WTC11 (cell line): ENCODE measurements around the gene ALAS1. TPM values are rescaled to one million over a fixed set of nuclear protein-coding genes. Genes with fewer than 3 reads are reported as not detected.

Source experiments
- ATAC-seq: fragments of 200-7000 bp; cut with Tn5 transposase; 2 replicates; pipeline ENCODE4 v1.10.0; 2021; ENCODE audit warnings: mild to moderate bottlenecking, moderate library complexity
- CTCF ChIA-PET: fragments of 300-600 bp; sonication (Branson Sonifier 250); formaldehyde crosslinking; loops from one replicate; lab custom pipeline; 2021; ENCODE audit warnings: antibody characterized with exemption; lab: Charles Lee
- POLR2A ChIA-PET: fragments of 350-600 bp; sonication (Branson Sonifier 250); formaldehyde crosslinking; loops from one replicate; lab custom pipeline; 2021; ENCODE audit warnings: antibody characterized with exemption; lab: Charles Lee
- DNase-seq: peaks from one replicate; pipeline ENCODE4 v3.0.0; 2021; ENCODE audit warnings: low spot score
- H3K27ac Mint-ChIP-seq: 2 replicates; pipeline ENCODE4 v1.8.0; 2021; ENCODE audit warnings: mixed read lengths
- H3K27me3 Mint-ChIP-seq: 2 replicates; pipeline ENCODE4 v1.8.0; 2021; ENCODE audit warnings: low read depth, mild to moderate bottlenecking, moderate library complexity, mixed read lengths
- H3K36me3 Mint-ChIP-seq: 2 replicates; pipeline ENCODE4 v1.8.0; 2021; ENCODE audit warnings: mixed read lengths
- H3K4me1 Mint-ChIP-seq: 2 replicates; pipeline ENCODE4 v1.8.0; 2022; ENCODE audit warnings: mixed read lengths
- H3K4me3 Mint-ChIP-seq: 2 replicates; pipeline ENCODE4 v1.8.0; 2021; ENCODE audit warnings: mild to moderate bottlenecking, moderate library complexity, mixed read lengths
- H3K9me3 Mint-ChIP-seq: 2 replicates; pipeline ENCODE4 v1.8.0; 2021; ENCODE audit warnings: mixed read lengths
- ATF1 ChIP-seq: sonication (generic); formaldehyde crosslinking; IDR thresholded peaks from 2 replicates; pipeline ENCODE4 v1.8.1; 2023; ENCODE audit warnings: mild to moderate bottlenecking, moderate library complexity, missing genetic modification reagents
- GTF2I ChIP-seq: fragments of 250-450 bp; sonication (Bioruptor Pico); conservative IDR thresholded peaks from 2 replicates; pipeline ENCODE4 v1.4.0; 2021; ENCODE audit warnings: mild to moderate bottlenecking
- JUN ChIP-seq: sonication (generic); formaldehyde crosslinking; IDR thresholded peaks from 2 replicates; pipeline ENCODE4 v1.8.0; 2023; ENCODE audit warnings: mild to moderate bottlenecking, missing genetic modification reagents
- NFE2L1 ChIP-seq: sonication (generic); formaldehyde crosslinking; IDR thresholded peaks from 2 replicates; pipeline ENCODE4 v1.8.1; 2023; ENCODE audit warnings: missing genetic modification reagents
- NR3C1 ChIP-seq: sonication (generic); formaldehyde crosslinking; conservative IDR thresholded peaks from 2 replicates; pipeline ENCODE4 v1.8.1; 2023; ENCODE audit warnings: low read depth, mild to moderate bottlenecking, missing genetic modification reagents
- TEAD1 ChIP-seq: sonication (generic); formaldehyde crosslinking; IDR thresholded peaks from 2 replicates; pipeline ENCODE4 v1.8.0; 2022; ENCODE audit warnings: mild to moderate bottlenecking, missing genetic modification reagents
- TP53 ChIP-seq: sonication (generic); formaldehyde crosslinking; IDR thresholded peaks from 2 replicates; pipeline ENCODE4 v1.8.1; 2023; ENCODE audit warnings: mild to moderate bottlenecking, missing genetic modification reagents
- ZNF671 ChIP-seq: fragments of 250-450 bp; sonication (Bioruptor Pico); IDR thresholded peaks from 2 replicates; pipeline ENCODE4 v1.8.0; 2021; ENCODE audit warnings: mild to moderate bottlenecking
- total RNA-seq: library from RNA; stranded (reverse); gene quantifications from 3 replicates; pipeline ENCODE4 v1.2.3, GENCODE V29; 2021
- TF ChIP-seq, protein P1 (sequence below): sonication (generic); formaldehyde crosslinking; IDR thresholded peaks from 2 replicates; pipeline ENCODE4 v1.8.1; 2022; ENCODE audit warnings: mild to moderate bottlenecking, moderate library complexity, missing genetic modification reagents
- TF ChIP-seq, protein P2 (sequence below): sonication (generic); formaldehyde crosslinking; IDR thresholded peaks from 2 replicates; pipeline ENCODE4 v1.8.1; 2022; ENCODE audit warnings: missing genetic modification reagents, borderline replicate concordance
- TF ChIP-seq, protein P3 (sequence below): sonication (generic); formaldehyde crosslinking; IDR thresholded peaks from 2 replicates; pipeline ENCODE4 v1.8.1; 2023; ENCODE audit warnings: mild to moderate bottlenecking, missing genetic modification reagents, borderline replicate concordance
- TF ChIP-seq, protein P4 (sequence below): sonication (generic); formaldehyde crosslinking; IDR thresholded peaks from 2 replicates; pipeline ENCODE4 v1.8.0; 2023; ENCODE audit warnings: missing genetic modification reagents
- TF ChIP-seq, protein P5 (sequence below): sonication (generic); formaldehyde crosslinking; IDR thresholded peaks from 2 replicates; pipeline ENCODE4 v1.8.0; 2022; ENCODE audit warnings: missing genetic modification reagents
- TF ChIP-seq, protein P6 (sequence below): fragments of 250-450 bp; sonication (Bioruptor Pico); IDR thresholded peaks from 2 replicates; pipeline ENCODE4 v1.9.0; 2021; ENCODE audit warnings: mild to moderate bottlenecking

The ALAS1 gene
- total RNA-seq, 1 experiment from 2014 or later, result 39.1 TPM

DNA sequence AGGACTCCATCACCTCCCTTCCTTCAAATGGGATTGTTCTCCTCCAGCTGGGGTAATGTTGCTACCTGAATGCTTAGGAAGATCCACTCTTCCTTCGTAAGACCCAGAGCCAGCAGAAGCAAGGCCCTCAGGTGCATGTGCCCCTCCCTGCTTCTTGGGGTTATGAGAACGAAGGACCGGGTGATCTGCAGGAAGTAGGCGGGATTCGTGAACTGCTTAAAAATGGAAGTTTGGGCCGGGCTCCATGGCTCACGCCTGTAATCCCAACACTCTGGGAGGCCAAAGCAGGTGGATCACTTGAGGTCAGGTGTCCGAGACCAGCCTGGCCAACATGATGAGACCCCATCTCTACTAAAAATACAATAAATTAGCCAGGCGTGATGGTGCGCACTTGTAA lies 19.4 kb downstream of the ALAS1 start:
- TF ChIP-seq TEAD1 (CRISPR knock-in tag) (no peak), ZNF671 (CRISPR knock-in tag) (no peak)
- TF ChIP-seq, protein P1, sequence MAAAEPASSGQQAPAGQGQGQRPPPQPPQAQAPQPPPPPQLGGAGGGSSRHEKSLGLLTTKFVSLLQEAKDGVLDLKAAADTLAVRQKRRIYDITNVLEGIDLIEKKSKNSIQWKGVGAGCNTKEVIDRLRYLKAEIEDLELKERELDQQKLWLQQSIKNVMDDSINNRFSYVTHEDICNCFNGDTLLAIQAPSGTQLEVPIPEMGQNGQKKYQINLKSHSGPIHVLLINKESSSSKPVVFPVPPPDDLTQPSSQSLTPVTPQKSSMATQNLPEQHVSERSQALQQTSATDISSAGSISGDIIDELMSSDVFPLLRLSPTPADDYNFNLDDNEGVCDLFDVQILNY (CRISPR knock-in tag), result no peak
- TF ChIP-seq, protein P2, sequence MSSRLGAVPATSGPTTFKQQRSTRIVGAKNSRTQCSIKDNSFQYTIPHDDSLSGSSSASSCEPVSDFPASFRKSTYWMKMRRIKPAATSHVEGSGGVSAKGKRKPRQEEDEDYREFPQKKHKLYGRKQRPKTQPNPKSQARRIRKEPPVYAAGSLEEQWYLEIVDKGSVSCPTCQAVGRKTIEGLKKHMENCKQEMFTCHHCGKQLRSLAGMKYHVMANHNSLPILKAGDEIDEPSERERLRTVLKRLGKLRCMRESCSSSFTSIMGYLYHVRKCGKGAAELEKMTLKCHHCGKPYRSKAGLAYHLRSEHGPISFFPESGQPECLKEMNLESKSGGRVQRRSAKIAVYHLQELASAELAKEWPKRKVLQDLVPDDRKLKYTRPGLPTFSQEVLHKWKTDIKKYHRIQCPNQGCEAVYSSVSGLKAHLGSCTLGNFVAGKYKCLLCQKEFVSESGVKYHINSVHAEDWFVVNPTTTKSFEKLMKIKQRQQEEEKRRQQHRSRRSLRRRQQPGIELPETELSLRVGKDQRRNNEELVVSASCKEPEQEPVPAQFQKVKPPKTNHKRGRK (CRISPR knock-in tag), result no peak
- Mint-ChIP-seq H3K36me3 (peaks cover 32% of the 10 kb centered on the region), H3K27ac (no peak overlapping the region), H3K27me3 (no peaks in the 10 kb centered on the region), H3K9me3 (no peaks in the 10 kb centered on the region), H3K4me3 (no peak overlapping the region), H3K4me1 (peaks cover 6% of the 10 kb centered on the region; the same call in 1 of the 2 replicates)
- ATAC-seq, result no peak
- ChIA-PET POLR2A (no interaction called here), CTCF (interaction anchor here (0.9 to 11.5 kb wide), 8 partner anchors 17 to 215 kb away, joined by 3 to 222 read pairs (median 4); partner anchors contain the start of genes TWF2 and WDR82)
- DNase-seq, result no peak

DNA sequence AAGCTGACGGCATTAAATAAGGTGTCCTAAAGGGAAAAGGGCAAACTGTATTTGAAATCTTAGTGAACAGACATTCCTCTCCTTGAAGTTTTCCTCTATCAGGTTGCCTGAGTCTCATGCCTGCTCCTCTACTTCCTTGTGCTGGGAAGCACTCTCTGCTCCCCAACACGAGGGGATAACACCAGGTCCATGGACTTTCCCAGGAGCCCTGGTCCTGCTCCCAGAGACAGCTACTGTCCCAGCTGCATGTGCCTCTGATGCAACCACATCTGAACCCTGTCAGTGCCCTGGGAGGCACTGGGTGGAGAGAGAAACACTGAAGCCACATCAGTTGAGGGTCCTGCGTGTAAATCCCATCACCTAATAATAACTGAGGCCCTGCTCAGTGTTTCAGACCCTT lies 20.1 kb downstream of the ALAS1 start:
- ChIA-PET CTCF (interaction anchor here (0.5 to 11.5 kb wide), 7 partner anchors 17 to 229 kb away, joined by 3 to 222 read pairs (median 7); partner anchors contain the start of genes TWF2 and WDR82), POLR2A (no interaction called here)
- no peaks in the 10 kb centered on the region for H3K9me3 Mint-ChIP-seq
- H3K36me3 Mint-ChIP-seq, result peaks cover 26% of the 10 kb centered on the region
- ATAC-seq, result no peak
- DNase-seq, result no peak
- no peaks in the 10 kb centered on the region for H3K27me3 Mint-ChIP-seq
- TF ChIP-seq NFE2L1 (CRISPR knock-in tag), result no peak
- no peak overlapping the region for H3K4me3 Mint-ChIP-seq
- no peak overlapping the region for H3K27ac Mint-ChIP-seq
- H3K4me1 Mint-ChIP-seq, result peaks cover 6% of the 10 kb centered on the region; the same call in 1 of the 2 replicates

DNA sequence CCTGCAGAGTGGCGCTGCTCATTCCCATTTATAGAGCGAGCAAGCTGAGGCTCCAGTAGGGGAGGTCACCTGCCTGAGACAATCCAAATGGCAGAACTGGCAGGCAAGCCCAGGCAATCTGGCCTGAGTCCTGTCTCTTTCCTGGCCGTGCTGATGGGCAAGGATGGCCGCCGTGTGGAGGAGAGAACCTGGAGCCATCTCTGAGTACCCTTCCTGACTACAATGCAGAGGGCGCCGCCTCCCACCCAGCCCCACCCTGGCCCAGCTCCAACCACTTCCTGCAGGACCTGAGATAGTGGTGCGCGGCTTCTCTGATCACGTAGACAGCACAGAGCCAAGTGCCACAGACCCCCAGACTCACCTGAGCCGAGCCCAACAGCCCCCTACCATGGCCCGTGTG lies 20.5 kb downstream of the ALAS1 start:
- Mint-ChIP-seq H3K36me3 (peaks cover 23% of the 10 kb centered on the region), H3K9me3 (no peaks in the 10 kb centered on the region), H3K4me3 (no peak overlapping the region), H3K27me3 (no peaks in the 10 kb centered on the region), H3K4me1 (peaks cover 6% of the 10 kb centered on the region; the same call in 1 of the 2 replicates), H3K27ac (no peak overlapping the region)
- ATAC-seq, result no peak
- POLR2A ChIA-PET, result interaction anchor here (0.8 kb wide), 1 partner anchor 59 kb away, joined by 3 read pairs; no protein-coding TSS in a partner anchor
- CTCF ChIA-PET, result interaction anchor here (0.5 to 11.5 kb wide), 7 partner anchors 16 to 229 kb away, joined by 3 to 222 read pairs (median 9); partner anchors contain the start of gene TWF2
- DNase-seq, result no peak
- TF ChIP-seq TP53 (CRISPR knock-in tag), result no peak
- TF ChIP-seq, protein P3, sequence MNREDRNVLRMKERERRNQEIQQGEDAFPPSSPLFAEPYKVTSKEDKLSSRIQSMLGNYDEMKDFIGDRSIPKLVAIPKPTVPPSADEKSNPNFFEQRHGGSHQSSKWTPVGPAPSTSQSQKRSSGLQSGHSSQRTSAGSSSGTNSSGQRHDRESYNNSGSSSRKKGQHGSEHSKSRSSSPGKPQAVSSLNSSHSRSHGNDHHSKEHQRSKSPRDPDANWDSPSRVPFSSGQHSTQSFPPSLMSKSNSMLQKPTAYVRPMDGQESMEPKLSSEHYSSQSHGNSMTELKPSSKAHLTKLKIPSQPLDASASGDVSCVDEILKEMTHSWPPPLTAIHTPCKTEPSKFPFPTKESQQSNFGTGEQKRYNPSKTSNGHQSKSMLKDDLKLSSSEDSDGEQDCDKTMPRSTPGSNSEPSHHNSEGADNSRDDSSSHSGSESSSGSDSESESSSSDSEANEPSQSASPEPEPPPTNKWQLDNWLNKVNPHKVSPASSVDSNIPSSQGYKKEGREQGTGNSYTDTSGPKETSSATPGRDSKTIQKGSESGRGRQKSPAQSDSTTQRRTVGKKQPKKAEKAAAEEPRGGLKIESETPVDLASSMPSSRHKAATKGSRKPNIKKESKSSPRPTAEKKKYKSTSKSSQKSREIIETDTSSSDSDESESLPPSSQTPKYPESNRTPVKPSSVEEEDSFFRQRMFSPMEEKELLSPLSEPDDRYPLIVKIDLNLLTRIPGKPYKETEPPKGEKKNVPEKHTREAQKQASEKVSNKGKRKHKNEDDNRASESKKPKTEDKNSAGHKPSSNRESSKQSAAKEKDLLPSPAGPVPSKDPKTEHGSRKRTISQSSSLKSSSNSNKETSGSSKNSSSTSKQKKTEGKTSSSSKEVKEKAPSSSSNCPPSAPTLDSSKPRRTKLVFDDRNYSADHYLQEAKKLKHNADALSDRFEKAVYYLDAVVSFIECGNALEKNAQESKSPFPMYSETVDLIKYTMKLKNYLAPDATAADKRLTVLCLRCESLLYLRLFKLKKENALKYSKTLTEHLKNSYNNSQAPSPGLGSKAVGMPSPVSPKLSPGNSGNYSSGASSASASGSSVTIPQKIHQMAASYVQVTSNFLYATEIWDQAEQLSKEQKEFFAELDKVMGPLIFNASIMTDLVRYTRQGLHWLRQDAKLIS, result no peak
- TF ChIP-seq NR3C1 (CRISPR knock-in tag), result no peak
- TF ChIP-seq, protein P2 (CRISPR knock-in tag), result no peak
- TF ChIP-seq, protein P4, sequence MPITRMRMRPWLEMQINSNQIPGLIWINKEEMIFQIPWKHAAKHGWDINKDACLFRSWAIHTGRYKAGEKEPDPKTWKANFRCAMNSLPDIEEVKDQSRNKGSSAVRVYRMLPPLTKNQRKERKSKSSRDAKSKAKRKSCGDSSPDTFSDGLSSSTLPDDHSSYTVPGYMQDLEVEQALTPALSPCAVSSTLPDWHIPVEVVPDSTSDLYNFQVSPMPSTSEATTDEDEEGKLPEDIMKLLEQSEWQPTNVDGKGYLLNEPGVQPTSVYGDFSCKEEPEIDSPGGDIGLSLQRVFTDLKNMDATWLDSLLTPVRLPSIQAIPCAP (CRISPR knock-in tag), result no peak
- TF ChIP-seq GTF2I (CRISPR knock-in tag), result no peak
- TF ChIP-seq, protein P5, sequence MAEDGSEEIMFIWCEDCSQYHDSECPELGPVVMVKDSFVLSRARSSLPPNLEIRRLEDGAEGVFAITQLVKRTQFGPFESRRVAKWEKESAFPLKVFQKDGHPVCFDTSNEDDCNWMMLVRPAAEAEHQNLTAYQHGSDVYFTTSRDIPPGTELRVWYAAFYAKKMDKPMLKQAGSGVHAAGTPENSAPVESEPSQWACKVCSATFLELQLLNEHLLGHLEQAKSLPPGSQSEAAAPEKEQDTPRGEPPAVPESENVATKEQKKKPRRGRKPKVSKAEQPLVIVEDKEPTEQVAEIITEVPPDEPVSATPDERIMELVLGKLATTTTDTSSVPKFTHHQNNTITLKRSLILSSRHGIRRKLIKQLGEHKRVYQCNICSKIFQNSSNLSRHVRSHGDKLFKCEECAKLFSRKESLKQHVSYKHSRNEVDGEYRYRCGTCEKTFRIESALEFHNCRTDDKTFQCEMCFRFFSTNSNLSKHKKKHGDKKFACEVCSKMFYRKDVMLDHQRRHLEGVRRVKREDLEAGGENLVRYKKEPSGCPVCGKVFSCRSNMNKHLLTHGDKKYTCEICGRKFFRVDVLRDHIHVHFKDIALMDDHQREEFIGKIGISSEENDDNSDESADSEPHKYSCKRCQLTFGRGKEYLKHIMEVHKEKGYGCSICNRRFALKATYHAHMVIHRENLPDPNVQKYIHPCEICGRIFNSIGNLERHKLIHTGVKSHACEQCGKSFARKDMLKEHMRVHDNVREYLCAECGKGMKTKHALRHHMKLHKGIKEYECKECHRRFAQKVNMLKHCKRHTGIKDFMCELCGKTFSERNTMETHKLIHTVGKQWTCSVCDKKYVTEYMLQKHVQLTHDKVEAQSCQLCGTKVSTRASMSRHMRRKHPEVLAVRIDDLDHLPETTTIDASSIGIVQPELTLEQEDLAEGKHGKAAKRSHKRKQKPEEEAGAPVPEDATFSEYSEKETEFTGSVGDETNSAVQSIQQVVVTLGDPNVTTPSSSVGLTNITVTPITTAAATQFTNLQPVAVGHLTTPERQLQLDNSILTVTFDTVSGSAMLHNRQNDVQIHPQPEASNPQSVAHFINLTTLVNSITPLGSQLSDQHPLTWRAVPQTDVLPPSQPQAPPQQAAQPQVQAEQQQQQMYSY (CRISPR knock-in tag), result no peak
- TF ChIP-seq NFE2L1 (CRISPR knock-in tag), result no peak
- TF ChIP-seq ATF1 (CRISPR knock-in tag), result no peak
- TF ChIP-seq JUN, result no peak
- TF ChIP-seq, protein P6, sequence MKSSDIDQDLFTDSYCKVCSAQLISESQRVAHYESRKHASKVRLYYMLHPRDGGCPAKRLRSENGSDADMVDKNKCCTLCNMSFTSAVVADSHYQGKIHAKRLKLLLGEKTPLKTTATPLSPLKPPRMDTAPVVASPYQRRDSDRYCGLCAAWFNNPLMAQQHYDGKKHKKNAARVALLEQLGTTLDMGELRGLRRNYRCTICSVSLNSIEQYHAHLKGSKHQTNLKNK (CRISPR knock-in tag), result no peak
